Panc1 (cell line): ENCODE results near the gene GRM7. TPM values are rescaled to one million over a fixed set of nuclear protein-coding genes. Genes with fewer than 3 reads are reported as not detected.

Experiments
- ATAC-seq: fragments of 200-7000 bp; cut with Tn5 transposase; 2 replicates; pipeline ENCODE4 v1.9.1; 2020; ENCODE audit warnings: mild to moderate bottlenecking, moderate library complexity
- BruUV-seq: library from RNA; stranded (reverse); fragments of 400-500 nt; replicated peaks from 2 replicates; lab custom pipeline; 2021; lab: Mats Ljungman, UMichigan
- CTCF ChIA-PET: fragments of 300-600 bp; sonication (Branson Sonifier 250); formaldehyde crosslinking; loops from one replicate; lab custom pipeline; 2022; ENCODE audit warnings: antibody characterized with exemption; lab: Charles Lee
- POLR2A ChIA-PET: fragments of 300-600 bp; sonication (Branson Sonifier 250); formaldehyde crosslinking; loops from one replicate; lab custom pipeline; 2022; ENCODE audit warnings: antibody characterized with exemption; lab: Charles Lee
- DNase-seq: peaks from one replicate; pipeline ENCODE4 v3.0.0-alpha.2; 2010; ENCODE audit warnings: low read depth, low spot score
- H3K27ac ChIP-seq: 2 replicates; pipeline ENCODE4 v1.5.1; 2011; ENCODE audit warnings: mild to moderate bottlenecking, low read length, inconsistent platforms
- H3K27me3 ChIP-seq: fragments of 200-500 bp; sonication (Bioruptor generic); 2 replicates; pipeline ENCODE4 v1.6.0; 2014; ENCODE audit warnings: low read length, inconsistent platforms; ENCODE audit not compliant: control insufficient read depth, insufficient read depth
- H3K36me3 ChIP-seq: fragments of 200-500 bp; sonication (Bioruptor generic); 2 replicates; pipeline ENCODE4 v1.5.1; 2014; ENCODE audit warnings: inconsistent platforms, mild to moderate bottlenecking, low read length, moderate library complexity; ENCODE audit not compliant: control insufficient read depth, insufficient read depth
- H3K4me1 ChIP-seq: 2 replicates; pipeline ENCODE4 v1.5.1; 2011; ENCODE audit warnings: inconsistent platforms, mild to moderate bottlenecking, low read length, moderate library complexity; ENCODE audit not compliant: control insufficient read depth, insufficient read depth
- H3K4me3 ChIP-seq, 2 experiments: 2 replicates each; pipeline ENCODE4 v1.5.1; 2011 to 2012; ENCODE audit warnings: low read depth in 2 of 2, low read length in 2 of 2, mild to moderate bottlenecking in 2 of 2, inconsistent platforms in 1 of 2, moderate library complexity in 1 of 2
- H3K9me3 ChIP-seq: fragments of 200-500 bp; sonication (Bioruptor generic); 2 replicates; pipeline ENCODE4 v1.5.1; 2014; ENCODE audit warnings: low read depth, mild to moderate bottlenecking, inconsistent platforms, low read length, moderate library complexity; ENCODE audit not compliant: control insufficient read depth, insufficient read depth
- CTCF ChIP-seq: fragments of 450-650 bp; IDR thresholded peaks from 2 replicates; pipeline ENCODE4 v1.5.1; 2017; ENCODE audit warnings: mild to moderate bottlenecking
- POLR2AphosphoS5 ChIP-seq: IDR thresholded peaks from 2 replicates; pipeline ENCODE4 v1.6.1; 2012; ENCODE audit warnings: mild to moderate bottlenecking, low read depth, low read length, moderate library complexity
- REST ChIP-seq, 2 experiments: IDR thresholded peaks; 2 replicates each; pipeline ENCODE4 v1.6.1; 2011 to 2012; ENCODE audit warnings: low read depth in 2 of 2, control low read depth in 1 of 2, low read length in 1 of 2, mild to moderate bottlenecking in 1 of 2, moderate library complexity in 1 of 2; ENCODE audit not compliant: insufficient read depth in 1 of 2
- SIN3A ChIP-seq: IDR thresholded peaks from 2 replicates; pipeline ENCODE4 v1.6.1; 2012; ENCODE audit warnings: low read depth, mild to moderate bottlenecking, low read length, moderate library complexity, borderline replicate concordance; ENCODE audit not compliant: insufficient read depth
- TCF7L2 ChIP-seq: IDR thresholded peaks from 2 replicates; pipeline ENCODE4 v1.6.1; 2011; ENCODE audit warnings: mild to moderate bottlenecking, low read depth, low read length, inconsistent platforms
- in situ Hi-C: cut with HindIII; loops from 2 replicates; pipeline ENCODE4 v1.10.0; 2016; ENCODE audit warnings: low sequenced_read_pairs, low pct_unique_long_range_greater_than_20kb
- intact Hi-C: fragments of 100-400 bp; cut with micrococcal nuclease; formaldehyde crosslinking; loops from one replicate; pipeline ENCODE4 v1.10.0; 2022; ENCODE audit not compliant: unreplicated experiment
- total RNA-seq: library from RNA; stranded (reverse); gene quantifications from one replicate; pipeline ENCODE4 v1.2.1, GENCODE V29; 2021; ENCODE audit not compliant: unreplicated experiment

GRM7 gene
- total RNA-seq, 1 experiment from 2014 or later = not detected

GRCh38 chr3:7254251-7254650 lies 393.3 kb downstream of the GRM7 start:
- no TSS peak for BruUV-seq
- Histone ChIP-seq H3K4me1 (no peaks in the 10 kb centered on the region), H3K27ac (no peak overlapping the region), H3K36me3 (no peaks in the 10 kb centered on the region), H3K4me3 (no peak overlapping the region), H3K9me3 (no peaks in the 10 kb centered on the region), H3K27me3 (no peaks in the 10 kb centered on the region)
- DNase-seq (no peak), ATAC-seq (no peak)
- TF ChIP-seq REST (IDR thresholded peaks at IDR 0.05; ENCODE audit: insufficient read depth in 1 of 2, low read depth in 2 of 2, low read length in 1 of 2) = no peak
- TF ChIP-seq TCF7L2 = no peak
- TF ChIP-seq POLR2AphosphoS5 = no peak
- no peak for TF ChIP-seq CTCF
- TF ChIP-seq SIN3A = no peak
- intact Hi-C loops = no loop called here
- in situ Hi-C loops = no loop called here
- ChIA-PET POLR2A (no interaction called here), CTCF (no interaction called here)

GRCh38 chr3:7260975-7261374 lies 400.1 kb downstream of the GRM7 start:
- CTCF ChIA-PET = no interaction called here
- in situ Hi-C loops = no loop called here
- no peaks in the 10 kb centered on the region for H3K4me1 ChIP-seq
- BruUV-seq = no TSS peak
- DNase-seq (no peak), ATAC-seq (no peak)
- intact Hi-C loops = no loop called here
- TF ChIP-seq REST (IDR thresholded peaks at IDR 0.05; ENCODE audit: insufficient read depth in 1 of 2, low read depth in 2 of 2, low read length in 1 of 2) = no peak
- no peaks in the 10 kb centered on the region for H3K36me3 ChIP-seq
- no peaks in the 10 kb centered on the region for H3K27me3 ChIP-seq
- no peak overlapping the region for H3K27ac ChIP-seq
- POLR2A ChIA-PET = no interaction called here
- no peaks in the 10 kb centered on the region for H3K9me3 ChIP-seq
- H3K4me3 ChIP-seq = no peak overlapping the region
